ENCODE results near the gene NOLC1. TPM values are rescaled to one million over a fixed set of nuclear protein-coding genes. Genes with fewer than 3 reads are reported as not detected.

The NOLC1 gene
- total and polyA plus RNA-seq, 2 of the 13 experiments (the other 11 are each of a cell fraction or from before 2014, with no cell fraction given) = 50.6 to 81.0 TPM

- TF ChIP-seq KIAA2018 (CRISPR knock-in tag; IDR thresholded peaks at IDR 0.05; ENCODE audit: borderline replicate concordance) = no peak
- TF ChIP-seq KDM5B (CRISPR knock-in tag; IDR thresholded peaks at IDR 0.05; ENCODE audit: borderline replicate concordance) = peak; percentile 14; the same call in 1 of the 2 replicates
- TF ChIP-seq JARID2 (CRISPR knock-in tag; IDR thresholded peaks at IDR 0.05; ENCODE audit: insufficient replicate concordance) = no peak
- TF ChIP-seq HIC2 (CRISPR knock-in tag; IDR thresholded peaks at IDR 0.05; ENCODE audit: low read depth) = no peak
- TF ChIP-seq ZNF792 (CRISPR knock-in tag; IDR thresholded peaks at IDR 0.05) = no peak; the same call in 1 of the 2 replicates
- TF ChIP-seq CERS6 (CRISPR knock-in tag; IDR thresholded peaks at IDR 0.05) = no peak
- no peak for TF ChIP-seq ZNF143 (CRISPR knock-in tag; IDR thresholded peaks at IDR 0.05)
Measured at GRCh38 chr10:102114861-102115618, 37.1 kb upstream of the NOLC1 start (continued).

Data from HepG2 (cell line).